H1 (cell line): Measurements from ENCODE around the gene FANCE. TPM values are rescaled to one million over a fixed set of nuclear protein-coding genes. Genes with fewer than 3 reads are reported as not detected.

Experiments
- CTCF ChIA-PET: fragments of 300-600 bp; sonication (Branson Sonifier 250); formaldehyde crosslinking; loops from one replicate; lab custom pipeline; 2021; ENCODE audit not compliant: partially characterized antibody; lab: Charles Lee
- POLR2A ChIA-PET: fragments of 300-600 bp; sonication (Branson Sonifier 250); formaldehyde crosslinking; loops from one replicate; lab custom pipeline; 2021; ENCODE audit warnings: inconsistent platforms; ENCODE audit not compliant: partially characterized antibody; lab: Charles Lee
- DNase-seq, 2 experiments: peaks; one replicate each; pipeline versions ENCODE4 v3.0.0 to v3.0.0-alpha.2; 2010 to 2022; ENCODE audit warnings: low spot score in 2 of 2, low read depth in 1 of 2, mixed read lengths in 1 of 2
- FAIRE-seq: peaks from 2 replicates; lab custom pipeline; 2011; peaks lifted over from hg19 to GRCh38; lab: Jason Lieb, UNC
- H2AFZ ChIP-seq: 2 replicates; pipeline ENCODE4 v1.8.1; 2012; ENCODE audit warnings: low read length, inconsistent platforms
- H2AK5ac ChIP-seq: 2 replicates; pipeline ENCODE4 v1.6.1; 2013; ENCODE audit warnings: low read depth, low read length
- H2BK120ac ChIP-seq: replicated peaks from 2 replicates; pipeline ENCODE3; 2013; ENCODE audit warnings: low read depth, low read length, inconsistent platforms
- H2BK12ac ChIP-seq: 2 replicates; pipeline ENCODE4 v1.6.1; 2013; ENCODE audit warnings: low read depth, low read length
- H2BK15ac ChIP-seq: 2 replicates; pipeline ENCODE4 v1.6.1; 2013; ENCODE audit warnings: low read length
- H2BK20ac ChIP-seq: 2 replicates; pipeline ENCODE4 v1.6.1; 2013; ENCODE audit warnings: low read length
- H2BK5ac ChIP-seq: 2 replicates; pipeline ENCODE4 v1.6.1; 2013; ENCODE audit warnings: low read depth, low read length
- H3K14ac ChIP-seq: 2 replicates; pipeline ENCODE4 v1.6.1; 2013; ENCODE audit warnings: inconsistent platforms; ENCODE audit not compliant: insufficient read length
- H3K18ac ChIP-seq: 2 replicates; pipeline ENCODE4 v1.6.1; 2013; ENCODE audit warnings: low read length; ENCODE audit errors: extremely low read depth
- H3K23ac ChIP-seq: 2 replicates; pipeline ENCODE4 v1.6.1; 2013; ENCODE audit warnings: inconsistent platforms; ENCODE audit not compliant: insufficient read length
- H3K23me2 ChIP-seq: 2 replicates; pipeline ENCODE4 v1.6.1; 2013; ENCODE audit warnings: low read depth, low read length
- H3K27ac ChIP-seq: 2 replicates; pipeline ENCODE4 v1.6.1; 2011; ENCODE audit warnings: low read depth, low read length, inconsistent platforms
- H3K27me3 ChIP-seq, 4 experiments: replicated peaks in 1 of 4; 1 replicate in 1 of 4; 2 replicates in 3 of 4; pipeline versions ENCODE4 v1.6.1 to v1.8.1; 2011 to 2013; ENCODE audit warnings: low read length in 3 of 4, mild to moderate bottlenecking in 3 of 4, inconsistent platforms in 2 of 4, mixed read lengths in 2 of 4, moderate library complexity in 1 of 4; ENCODE audit not compliant: control insufficient read depth in 3 of 4, insufficient read depth in 3 of 4; ENCODE audit errors: extremely low read depth in 1 of 4
- H3K36me3 ChIP-seq, 4 experiments: 2 replicates each; pipeline versions ENCODE4 v1.6.1 to v1.8.1; 2011 to 2013; ENCODE audit warnings: mild to moderate bottlenecking in 4 of 4, low read length in 3 of 4, moderate library complexity in 2 of 4, control low read depth in 1 of 4, inconsistent platforms in 1 of 4; ENCODE audit not compliant: insufficient read depth in 4 of 4, control insufficient read depth in 2 of 4
- H3K4ac ChIP-seq: replicated peaks from 2 replicates; pipeline ENCODE3; 2013; ENCODE audit warnings: low read length, low read depth, mixed read lengths, inconsistent platforms; ENCODE audit not compliant: insufficient read length
- H3K4me1 ChIP-seq, 4 experiments: replicated peaks in 1 of 4; 1 replicate in 1 of 4; 2 replicates in 3 of 4; pipeline versions ENCODE4 v1.6.1 to v1.8.1; 2011 to 2013; ENCODE audit warnings: low read length in 3 of 4, inconsistent platforms in 2 of 4, mixed read lengths in 1 of 4; ENCODE audit not compliant: insufficient read depth in 4 of 4, control insufficient read depth in 3 of 4
- H3K4me2 ChIP-seq, 2 experiments: 2 replicates each; pipeline versions ENCODE4 v1.6.1 to v1.8.1; 2011 to 2013; ENCODE audit warnings: low read depth in 2 of 2, low read length in 2 of 2, control low read depth in 1 of 2, inconsistent platforms in 1 of 2, mild to moderate bottlenecking in 1 of 2; ENCODE audit not compliant: insufficient read depth in 1 of 2
- H3K4me3 ChIP-seq, 4 experiments: fragments of 200-600, 300-600 bp in 1 of 4; sonication (generic), shearing (Covaris generic), sonication (Bioruptor Twin) in 1 of 4; 2 replicates each; pipeline versions ENCODE4 v1.5.1 to v1.8.1; 2011 to 2016; ENCODE audit warnings: low read length in 4 of 4, low read depth in 3 of 4, control low read depth in 2 of 4, inconsistent platforms in 2 of 4, mild to moderate bottlenecking in 2 of 4, mixed read lengths in 1 of 4, moderate library complexity in 1 of 4; ENCODE audit not compliant: insufficient read depth in 2 of 4; ENCODE audit errors: extremely low read depth in 1 of 4
- H3K56ac ChIP-seq: replicated peaks from 2 replicates; pipeline ENCODE3; 2013; ENCODE audit warnings: low read depth, mild to moderate bottlenecking, mixed read lengths, low read length, inconsistent platforms; ENCODE audit not compliant: insufficient read length
- H3K79me1 ChIP-seq: 2 replicates; pipeline ENCODE4 v1.6.1; 2013; ENCODE audit warnings: low read depth, low read length, control low read depth
- H3K79me2 ChIP-seq, 2 experiments: 2 replicates each; pipeline versions ENCODE4 v1.6.1 to v1.8.1; 2012 to 2013; ENCODE audit warnings: low read length in 2 of 2, mild to moderate bottlenecking in 2 of 2, inconsistent platforms in 1 of 2; ENCODE audit not compliant: insufficient read depth in 2 of 2, control insufficient read depth in 1 of 2
- H3K9ac ChIP-seq, 4 experiments: replicated peaks in 1 of 4; 1 replicate in 1 of 4; 2 replicates in 3 of 4; pipeline versions ENCODE4 v1.6.1 to v1.8.1; 2011 to 2013; ENCODE audit warnings: low read depth in 3 of 4, low read length in 3 of 4, control low read depth in 2 of 4, mild to moderate bottlenecking in 2 of 4, moderate library complexity in 2 of 4, inconsistent platforms in 1 of 4; ENCODE audit errors: extremely low read depth in 1 of 4
- H3K9me3 ChIP-seq, 2 experiments: 2 replicates each; pipeline versions ENCODE4 v1.6.1 to v1.8.1; 2012 to 2013; ENCODE audit warnings: mild to moderate bottlenecking in 2 of 2, moderate library complexity in 2 of 2, control low read depth in 1 of 2, inconsistent platforms in 1 of 2, low read depth in 1 of 2, low read length in 1 of 2, mixed read lengths in 1 of 2; ENCODE audit not compliant: insufficient read depth in 2 of 2
- H4K20me1 ChIP-seq, 2 experiments: replicated peaks in 1 of 2; 2 replicates each; pipeline versions ENCODE3 to v1.8.1; 2011 to 2013; ENCODE audit warnings: inconsistent platforms in 2 of 2, low read length in 2 of 2, mild to moderate bottlenecking in 1 of 2; ENCODE audit not compliant: insufficient read depth in 2 of 2, control insufficient read depth in 1 of 2
- H4K5ac ChIP-seq: 2 replicates; pipeline ENCODE4 v1.6.1; 2013; ENCODE audit warnings: low read length, low read depth, mixed read lengths, inconsistent platforms; ENCODE audit not compliant: insufficient read length
- H4K8ac ChIP-seq: 2 replicates; pipeline ENCODE4 v1.8.0; 2013; ENCODE audit warnings: mild to moderate bottlenecking, moderate library complexity, low read length, inconsistent platforms; ENCODE audit not compliant: insufficient read depth; ENCODE audit errors: extremely low read depth
- H4K91ac ChIP-seq: replicated peaks from 2 replicates; pipeline ENCODE3; 2013; ENCODE audit warnings: low read length, mixed read lengths, inconsistent platforms; ENCODE audit not compliant: insufficient read length
- ASH2L ChIP-seq: fragments of 200-600, 300-600 bp; sonication (generic); IDR thresholded peaks from one replicate; pipeline ENCODE4 v1.7.1; 2017; ENCODE audit warnings: low read length
- CBX8 ChIP-seq: fragments of 300-800, 300-1000 bp; sonication (generic); IDR thresholded peaks from 2 replicates; pipeline ENCODE4 v1.7.1; 2016; ENCODE audit warnings: low read depth, low read length, borderline replicate concordance
- CREB1 ChIP-seq: IDR thresholded peaks from 2 replicates; pipeline ENCODE4 v1.6.1; 2012; ENCODE audit warnings: inconsistent platforms
- KDM4A ChIP-seq: IDR thresholded peaks from one replicate; pipeline ENCODE4 v1.7.1; 2012; ENCODE audit warnings: low read depth, mild to moderate bottlenecking, moderate library complexity, low read length, inconsistent platforms; ENCODE audit not compliant: severe bottlenecking
- MAFK ChIP-seq: IDR thresholded peaks from 2 replicates; pipeline ENCODE4 v1.6.1; 2012; ENCODE audit warnings: low read depth, mild to moderate bottlenecking, improper control_type of control experiment, low read length
- NRF1 ChIP-seq: IDR thresholded peaks from 2 replicates; pipeline ENCODE4 v1.6.1; 2011; ENCODE audit warnings: mild to moderate bottlenecking, low read depth, low read length, improper control_type of control experiment
- POLR2AphosphoS5 ChIP-seq: IDR thresholded peaks from 2 replicates; pipeline ENCODE4 v1.6.1; 2011; ENCODE audit warnings: low read depth, low read length
- RNF2 ChIP-seq: fragments of 200-900, 300-1000 bp; sonication (generic); IDR thresholded peaks from 2 replicates; pipeline ENCODE4 v1.7.1; 2016; ENCODE audit warnings: borderline replicate concordance, low read depth, mild to moderate bottlenecking, antibody characterized with exemption, low read length; ENCODE audit not compliant: poor library complexity, severe bottlenecking; ENCODE audit errors: missing control alignments
- SIN3A ChIP-seq, 2 experiments: IDR thresholded peaks in 1 of 2; conservative IDR thresholded peaks in 1 of 2; 2 replicates each; pipeline ENCODE4 v1.6.1; 2011 to 2012; ENCODE audit warnings: low read length in 2 of 2, improper control_type of control experiment in 1 of 2, low read depth in 1 of 2, mild to moderate bottlenecking in 1 of 2
- SP2 ChIP-seq: IDR thresholded peaks from 2 replicates; pipeline ENCODE4 v1.6.1; 2012; ENCODE audit warnings: mild to moderate bottlenecking, low read length, inconsistent platforms
- SP4 ChIP-seq: IDR thresholded peaks from 2 replicates; pipeline ENCODE4 v1.6.1; 2012; ENCODE audit warnings: low read length, inconsistent platforms
- ZNF274 ChIP-seq: IDR thresholded peaks from 2 replicates; pipeline ENCODE4 v1.7.0; 2012; ENCODE audit warnings: low read length, borderline replicate concordance; ENCODE audit errors: extremely low read depth
- WGBS, 2 experiments: shearing (Covaris generic) in 1 of 2; methylation state at CpG; one replicate each; pipeline versions ENCODE4 v1.1.6 to v1.1.7; 2013 to 2015; ENCODE audit warnings: low lambda C conversion rate in 2 of 2, mixed read lengths in 2 of 2, inconsistent platforms in 1 of 2, low coverage in 1 of 2, missing lambda C conversion rate in 1 of 2; ENCODE audit not compliant: insufficient replicate concordance in 2 of 2, insufficient coverage in 1 of 2, insufficient read length in 1 of 2; ENCODE audit errors: extremely low coverage in 1 of 2, missing lambda C conversion rate in 1 of 2; 5-methylcytosine and 5-hydroxymethylcytosine counted together
- polyA plus RNA-seq, 7 experiments: library from polyadenylated mRNA; depleted of rRNA in 3 of 7; stranded (reverse) in 5 of 7; unstranded in 2 of 7; fragments of >200 nt in 5 of 7; fragments of 200-250 nt in 2 of 7; gene quantifications; 1 replicate in 5 of 7; 2 replicates in 1 of 7; 4 replicates in 1 of 7; pipeline versions ENCODE4 v1.2.1 to v1.2.3, GENCODE V29; 2011 to 2013; ENCODE audit warnings: missing spikeins in 2 of 7, mixed read lengths in 2 of 7
- total RNA-seq: library from RNA; stranded (reverse); fragmentation: NEBNext Ultra II Directional; extraction: Animal tissue kit (Norgen Biotek cat#: 25700); gene quantifications from 2 replicates; pipeline ENCODE4 v1.2.1, GENCODE V29; 2021

FANCE gene
- total and polyA plus RNA-seq, 2 of the 8 experiments (the other 6 are each of a cell fraction or from before 2014, with no cell fraction given), result 16.1 to 17.0 TPM

GRCh38 chr6:35483893-35484645 is 31.9 kb downstream of the FANCE start:
- Histone ChIP-seq H3K9ac (no peak overlapping the region), H2BK12ac (0 out of 2 replicates have a peak overlapping the region, but pooled peaks have one; percentile 68), H3K79me2 (peaks cover 0 to 12% of the 10 kb centered on the region in 2 experiments; a peak in 2 of 4 replicates), H3K14ac (no peak overlapping the region), H3K23me2 (peaks cover 5% of the 10 kb centered on the region; the same call in 1 of the 2 replicates), H2AFZ (no peak overlapping the region), H3K4me3 (no peak overlapping the region), H3K56ac (no peak overlapping the region), H3K36me3 (peaks cover 0 to 8% (median 1%) of the 10 kb centered on the region in 4 experiments; a peak in 2 of 8 replicates), H3K18ac (peak overlapping the region; percentile 93), H3K79me1 (peaks cover 6% of the 10 kb centered on the region), H4K91ac (peak overlapping the region; percentile 72), H3K27me3 (no peaks in the 10 kb centered on the region; a peak in 1 of 7 replicates), H3K27ac (no peak overlapping the region; the same call in 1 of the 2 replicates), H4K20me1 (peaks cover 0 to 5% of the 10 kb centered on the region in 2 experiments), H3K4me1 (peaks cover 21 to 39% (median 32%) of the 10 kb centered on the region in 4 experiments), H2BK15ac (peak overlapping the region; percentile 95; the same call in 1 of the 2 replicates), H2BK120ac (no peak overlapping the region), H3K23ac (no peak overlapping the region), H3K4me2 (peak overlapping the region in 1 of 2 experiments; percentile 71; a peak in 1 of 4 replicates), H3K9me3 (no peaks in the 10 kb centered on the region), H2BK20ac (no peak overlapping the region), H4K5ac (no peak overlapping the region), H2AK5ac (peak overlapping the region; percentile 32; the same call in 1 of the 2 replicates), H3K4ac (no peak overlapping the region), H2BK5ac (peak overlapping the region; percentile 99), H4K8ac (no peak overlapping the region)
- no peak for FAIRE-seq
- DNase-seq, result no peak
- CTCF ChIA-PET, result interaction anchor here (0.6 to 3.6 kb wide), 7 partner anchors 12 to 188 kb away, joined by 3 to 13 read pairs (median 4); partner anchors contain the start of genes DEF6, RPL10A and TEAD3
- POLR2A ChIA-PET, result interaction anchor here (0.7 to 37.6 kb wide), 6 partner anchors 6 to 142 kb away, joined by 3 to 1319 read pairs (median 4); partner anchors contain the start of genes FANCE, PPARD, RPL10A and TEAD3
- WGBS, 2 experiments, result 89% methylated on average over 13 of the region's 13 CpGs; no CpG with 5 or more reads in 1 of the 2 experiments
- TF ChIP-seq CBX8, result no peak
- TF ChIP-seq RNF2, result no peak
- TF ChIP-seq ASH2L, result no peak
- no peak for TF ChIP-seq SP4
- TF ChIP-seq SP2, result no peak
- no peak for TF ChIP-seq POLR2AphosphoS5
- no peak for TF ChIP-seq MAFK
- no peak for TF ChIP-seq CREB1
- no peak for TF ChIP-seq NRF1
- TF ChIP-seq ZNF274, result no peak
- no peak for TF ChIP-seq SIN3A (conservative IDR thresholded peaks at IDR 0.05 in 1 of 2, IDR thresholded peaks at IDR 0.05 in 1 of 2; ENCODE audit: low read depth in 1 of 2, low read length in 2 of 2)
- TF ChIP-seq KDM4A, result no peak
